IPS-20b (cell line): ENCODE data around the gene LINC00305.

ENCODE experiments used
- H3K27ac ChIP-seq: one replicate; pipeline ENCODE4 v1.5.1; 2013; ENCODE audit warnings: low read length
- H3K27me3 ChIP-seq: 2 replicates; pipeline ENCODE4 v1.6.1; 2013; ENCODE audit warnings: mild to moderate bottlenecking, low read length, inconsistent platforms; ENCODE audit not compliant: insufficient read depth
- H3K36me3 ChIP-seq: 2 replicates; pipeline ENCODE4 v1.6.1; 2013; ENCODE audit warnings: low read depth, mild to moderate bottlenecking, inconsistent platforms, low read length, moderate library complexity; ENCODE audit not compliant: insufficient read depth
- H3K4me1 ChIP-seq: 2 replicates; pipeline ENCODE4 v1.6.1; 2013; ENCODE audit warnings: mild to moderate bottlenecking, control low read depth, inconsistent platforms, low read length, moderate library complexity; ENCODE audit not compliant: insufficient read depth
- H3K4me3 ChIP-seq: 2 replicates; pipeline ENCODE4 v1.5.1; 2013; ENCODE audit warnings: mild to moderate bottlenecking, low read length, inconsistent platforms
- H3K9ac ChIP-seq: 2 replicates; pipeline ENCODE4 v1.6.1; 2013; ENCODE audit warnings: low read depth, mild to moderate bottlenecking, inconsistent platforms, low read length, moderate library complexity
- H3K9me3 ChIP-seq: 2 replicates; pipeline ENCODE4 v1.6.1; 2013; ENCODE audit warnings: mild to moderate bottlenecking, low read depth, low read length, inconsistent platforms; ENCODE audit not compliant: insufficient read depth

Gene LINC00305

DNA sequence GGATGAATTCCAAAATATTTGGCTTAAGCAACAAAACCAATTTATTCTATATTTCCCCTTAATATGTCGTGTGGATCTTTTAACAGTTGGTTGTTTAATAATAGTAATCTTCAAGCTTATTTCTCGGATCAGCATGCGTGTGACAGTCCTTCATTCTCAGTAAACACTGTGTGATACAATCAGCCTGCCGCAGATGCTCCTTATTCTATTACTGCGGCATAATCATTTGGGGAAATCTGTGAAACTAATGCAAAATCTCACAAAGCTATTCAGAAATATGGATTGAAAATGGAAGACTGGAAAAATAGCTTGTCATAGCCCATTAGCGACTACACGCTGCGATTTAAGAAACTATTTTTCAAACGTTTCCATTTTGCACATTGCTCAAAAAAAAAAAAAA is 36.9 kb downstream of the LINC00305 start:
- H3K9me3 ChIP-seq = no peaks in the 10 kb centered on the region
- H3K4me1 ChIP-seq = peaks cover 15% of the 10 kb centered on the region
- H3K27ac ChIP-seq = no peak overlapping the region
- H3K27me3 ChIP-seq = no peaks in the 10 kb centered on the region
- no peak overlapping the region for H3K9ac ChIP-seq
- no peak overlapping the region for H3K4me3 ChIP-seq
- no peaks in the 10 kb centered on the region for H3K36me3 ChIP-seq

DNA sequence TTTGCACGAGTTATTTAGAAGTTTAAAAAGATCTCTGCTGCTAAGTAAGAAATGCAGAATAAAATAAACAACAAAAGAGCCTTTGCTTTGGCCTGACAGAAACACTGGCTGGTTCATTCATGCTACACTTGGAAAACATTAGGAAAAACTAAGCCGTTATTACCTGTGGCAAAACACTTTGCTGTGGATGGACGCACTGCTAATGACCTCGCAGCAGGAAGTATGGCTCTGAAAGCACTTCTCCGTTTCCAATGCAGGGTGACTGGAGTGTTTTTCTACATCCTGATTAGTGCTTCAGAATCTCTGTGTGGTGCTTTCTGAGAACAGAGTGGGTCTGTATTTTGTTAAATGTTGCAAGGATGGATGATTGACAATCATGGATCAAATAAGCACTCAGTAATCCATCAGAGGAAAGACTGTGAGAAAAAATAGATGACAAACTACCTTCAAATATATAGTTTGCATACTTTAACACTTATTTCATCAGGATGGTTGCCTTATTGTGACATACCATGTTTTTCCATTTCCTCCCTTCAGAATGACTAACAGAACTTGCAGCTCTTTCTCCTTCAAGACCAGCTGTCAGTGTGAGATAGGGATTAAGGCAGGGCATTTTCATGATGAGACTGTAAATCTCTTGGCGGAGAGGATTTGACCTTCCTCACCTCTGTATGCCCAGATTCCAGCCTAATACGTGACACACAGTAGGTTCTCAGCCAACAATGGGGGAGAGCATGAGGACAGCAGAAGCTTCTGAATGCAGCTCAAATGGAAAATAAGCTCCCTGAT is 38.0 kb downstream of the LINC00305 start:
- Histone ChIP-seq H3K27me3 (no peaks in the 10 kb centered on the region), H3K36me3 (no peaks in the 10 kb centered on the region), H3K27ac (no peak overlapping the region), H3K4me1 (peaks cover 4% of the 10 kb centered on the region; the same call in 1 of the 2 replicates), H3K9ac (no peak overlapping the region), H3K9me3 (no peaks in the 10 kb centered on the region), H3K4me3 (no peak overlapping the region)

DNA sequence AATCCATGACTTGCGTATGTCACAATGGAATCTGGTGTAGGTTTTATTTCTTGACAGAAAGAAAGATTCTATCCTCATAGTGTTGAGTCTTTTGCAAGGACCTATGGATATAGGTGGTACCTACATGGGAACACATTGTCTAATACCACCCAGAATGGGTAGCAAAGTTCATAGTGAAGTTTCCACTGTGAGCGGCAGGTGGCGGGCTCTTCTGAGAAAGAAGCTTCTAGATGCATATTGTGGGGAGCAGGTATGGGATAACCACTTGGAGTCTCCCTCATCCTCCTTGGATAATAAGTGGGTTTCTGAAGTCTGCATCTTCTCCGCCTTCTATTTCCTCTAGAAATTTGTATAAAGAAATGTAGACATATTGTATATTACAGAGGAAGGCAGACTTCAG is 44.9 kb downstream of the LINC00305 start:
- H3K27me3 ChIP-seq = no peaks in the 10 kb centered on the region
- H3K4me3 ChIP-seq = no peak overlapping the region
- H3K27ac ChIP-seq = no peak overlapping the region
- H3K9me3 ChIP-seq = no peaks in the 10 kb centered on the region
- H3K9ac ChIP-seq = no peak overlapping the region
- no peaks in the 10 kb centered on the region for H3K4me1 ChIP-seq
- H3K36me3 ChIP-seq = no peaks in the 10 kb centered on the region

DNA sequence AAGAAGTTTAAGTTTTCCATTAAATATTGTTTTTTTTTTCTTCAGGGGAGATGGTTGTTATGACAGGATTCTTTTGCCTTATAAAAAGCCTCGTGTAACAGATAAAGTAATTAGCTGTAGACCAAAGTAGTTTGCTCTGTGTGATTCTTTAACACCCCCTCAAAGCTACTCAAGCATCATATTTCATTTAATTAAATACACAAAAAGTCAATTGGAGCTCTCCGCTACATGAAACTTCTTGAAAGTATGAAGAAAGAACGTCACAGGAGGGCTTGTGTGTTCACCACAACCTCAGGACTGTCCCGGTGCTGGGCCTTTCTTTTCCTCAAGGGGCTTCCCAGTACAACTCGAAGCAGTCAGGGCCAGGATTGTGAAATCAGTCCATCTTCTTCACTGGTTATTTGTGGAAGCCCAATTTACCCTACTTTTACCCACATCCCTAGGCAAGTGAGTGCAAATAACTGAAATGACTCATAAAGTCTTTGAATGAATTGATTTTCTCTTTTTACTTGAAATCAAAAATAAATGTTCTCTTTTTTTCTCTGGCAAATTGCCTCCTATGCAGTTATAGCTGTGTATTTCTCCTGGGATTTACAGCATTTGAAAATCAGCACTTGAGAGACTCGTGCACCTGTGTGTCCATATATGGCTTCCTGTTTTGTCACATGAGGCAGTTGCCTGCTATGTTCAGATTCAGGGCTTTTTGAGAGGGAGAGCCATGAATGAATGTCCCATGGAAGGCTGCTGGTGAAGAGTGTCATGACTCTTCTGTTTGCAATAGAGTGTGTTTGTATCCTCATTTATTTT is 48.6 kb downstream of the LINC00305 start:
- no peaks in the 10 kb centered on the region for H3K9me3 ChIP-seq
- H3K27me3 ChIP-seq = no peaks in the 10 kb centered on the region
- H3K4me1 ChIP-seq = no peaks in the 10 kb centered on the region
- no peak overlapping the region for H3K27ac ChIP-seq
- H3K36me3 ChIP-seq = no peaks in the 10 kb centered on the region
- no peak overlapping the region for H3K4me3 ChIP-seq
- no peak overlapping the region for H3K9ac ChIP-seq

DNA sequence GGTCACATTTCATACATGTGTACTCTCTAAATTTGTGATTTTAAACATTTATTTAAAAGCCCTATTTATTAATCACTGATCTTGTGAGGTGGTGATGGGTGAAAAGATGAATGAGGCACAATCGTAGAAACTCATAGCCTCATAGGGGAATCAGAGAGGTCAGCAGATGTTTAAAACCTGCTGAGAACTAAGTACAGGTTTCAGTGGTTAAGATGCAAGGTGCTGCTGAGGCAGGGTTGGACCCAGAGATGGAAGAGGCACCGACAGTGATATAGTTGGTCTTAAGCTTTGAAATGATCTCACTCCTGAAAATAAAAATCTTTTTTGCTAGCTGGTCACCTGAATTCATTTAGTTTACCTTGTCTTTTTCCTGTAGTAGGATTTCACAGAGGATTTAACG is 49.6 kb downstream of the LINC00305 start:
- Histone ChIP-seq H3K4me1 (peaks cover 2% of the 10 kb centered on the region; the same call in 1 of the 2 replicates), H3K9me3 (no peaks in the 10 kb centered on the region), H3K27ac (no peak overlapping the region), H3K4me3 (no peak overlapping the region), H3K36me3 (no peaks in the 10 kb centered on the region), H3K27me3 (no peaks in the 10 kb centered on the region), H3K9ac (no peak overlapping the region)

GRCh38 chr18:64097497-64097896 is 51.4 kb downstream of the LINC00305 start:
- Histone ChIP-seq H3K4me3 (no peak overlapping the region), H3K36me3 (no peaks in the 10 kb centered on the region), H3K9ac (no peak overlapping the region), H3K9me3 (no peaks in the 10 kb centered on the region), H3K27me3 (no peaks in the 10 kb centered on the region), H3K27ac (no peak overlapping the region), H3K4me1 (peaks cover 7% of the 10 kb centered on the region; the same call in 1 of the 2 replicates)

DNA sequence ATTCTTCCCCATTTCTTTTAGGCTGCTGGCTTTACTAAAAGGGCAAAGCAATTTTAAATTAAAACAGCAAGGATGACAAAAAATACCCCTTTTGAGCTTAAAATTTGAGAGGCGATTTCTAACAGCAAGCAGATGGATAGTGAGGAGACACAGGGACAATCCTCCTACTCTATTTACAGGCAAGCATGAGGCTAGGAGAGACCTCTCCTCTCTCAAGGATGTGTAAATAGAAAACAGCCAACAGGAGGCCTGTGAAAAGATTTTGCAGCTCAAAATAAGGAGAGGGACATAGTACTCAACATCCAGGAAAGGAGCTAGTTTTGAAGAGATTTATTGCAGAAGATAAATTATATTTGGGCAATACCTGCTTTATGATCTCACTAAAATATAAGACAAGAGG is 53.8 kb downstream of the LINC00305 start:
- no peaks in the 10 kb centered on the region for H3K27me3 ChIP-seq
- H3K4me3 ChIP-seq = no peak overlapping the region
- H3K27ac ChIP-seq = no peak overlapping the region
- peaks cover 7% of the 10 kb centered on the region; the same call in 1 of the 2 replicates for H3K4me1 ChIP-seq
- H3K36me3 ChIP-seq = no peaks in the 10 kb centered on the region
- H3K9ac ChIP-seq = no peak overlapping the region
- no peaks in the 10 kb centered on the region for H3K9me3 ChIP-seq

DNA sequence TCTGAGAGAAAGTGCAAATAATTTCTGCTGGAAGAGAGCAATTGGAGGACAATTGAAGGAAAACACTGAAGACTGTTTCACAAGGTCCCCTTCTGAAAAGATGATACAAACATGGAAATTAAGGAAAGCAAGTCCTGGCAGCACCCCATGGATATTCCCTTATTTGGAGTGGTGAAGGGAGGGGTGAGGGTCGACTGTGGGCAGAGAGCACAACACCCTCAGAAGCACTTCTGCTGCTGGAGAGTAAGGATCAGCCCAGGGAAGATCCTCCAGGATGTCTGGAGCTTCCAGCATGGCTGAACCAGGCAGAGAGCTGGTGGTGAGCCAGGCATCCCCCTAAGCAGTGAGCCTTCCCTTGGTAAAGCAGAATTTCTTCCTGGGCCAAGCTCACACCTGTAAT is 54.7 kb downstream of the LINC00305 start:
- Histone ChIP-seq H3K9me3 (no peaks in the 10 kb centered on the region), H3K27me3 (no peaks in the 10 kb centered on the region), H3K27ac (no peak overlapping the region), H3K4me1 (peaks cover 7% of the 10 kb centered on the region; the same call in 1 of the 2 replicates), H3K4me3 (no peak overlapping the region), H3K9ac (no peak overlapping the region), H3K36me3 (no peaks in the 10 kb centered on the region)

GRCh38 chr18:64091526-64091925 is 57.4 kb downstream of the LINC00305 start:
- Histone ChIP-seq H3K4me1 (peaks cover 7% of the 10 kb centered on the region; the same call in 1 of the 2 replicates), H3K27ac (no peak overlapping the region), H3K27me3 (no peaks in the 10 kb centered on the region), H3K4me3 (no peak overlapping the region), H3K9ac (no peak overlapping the region), H3K36me3 (no peaks in the 10 kb centered on the region), H3K9me3 (no peaks in the 10 kb centered on the region)

GRCh38 chr18:64090876-64091275 is 58.0 kb downstream of the LINC00305 start:
- Histone ChIP-seq H3K27me3 (no peaks in the 10 kb centered on the region), H3K9me3 (no peaks in the 10 kb centered on the region), H3K4me3 (no peak overlapping the region), H3K4me1 (peaks cover 7% of the 10 kb centered on the region; the same call in 1 of the 2 replicates), H3K9ac (no peak overlapping the region), H3K27ac (no peak overlapping the region), H3K36me3 (no peaks in the 10 kb centered on the region)

DNA sequence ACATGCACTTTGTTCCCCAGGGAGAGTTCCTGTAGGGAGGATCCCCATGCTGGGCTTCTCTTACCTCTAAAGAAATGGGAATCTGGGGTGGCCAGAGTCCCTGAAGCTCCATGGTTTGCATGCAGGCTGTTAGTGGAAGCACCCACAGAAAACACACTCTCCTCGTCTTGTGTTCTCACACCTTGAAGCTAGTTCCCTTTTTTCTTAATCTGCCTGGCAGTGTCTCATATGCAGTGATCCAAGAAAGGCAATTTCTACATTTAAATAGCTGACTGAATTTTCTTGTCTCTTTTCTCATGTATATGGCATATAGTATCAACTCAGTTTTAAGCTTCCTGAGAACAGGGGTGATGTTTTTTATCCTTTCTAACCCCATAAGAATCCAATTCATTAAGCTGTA is 65.0 kb downstream of the LINC00305 start:
- Histone ChIP-seq H3K9me3 (no peaks in the 10 kb centered on the region), H3K27me3 (no peaks in the 10 kb centered on the region)

GRCh38 chr18:64082513-64082912 is 66.4 kb downstream of the LINC00305 start:
- H3K27ac ChIP-seq = no peak overlapping the region
- no peak overlapping the region for H3K9ac ChIP-seq
- H3K9me3 ChIP-seq = no peaks in the 10 kb centered on the region
- H3K36me3 ChIP-seq = no peaks in the 10 kb centered on the region
- H3K27me3 ChIP-seq = no peaks in the 10 kb centered on the region
- no peak overlapping the region for H3K4me3 ChIP-seq
- peaks cover 16% of the 10 kb centered on the region; the same call in 1 of the 2 replicates for H3K4me1 ChIP-seq

More for the DNA sequence above, 65.0 kb downstream of the LINC00305 start:
- Histone ChIP-seq H3K36me3 (no peaks in the 10 kb centered on the region), H3K4me3 (no peak overlapping the region), H3K9ac (no peak overlapping the region), H3K27ac (no peak overlapping the region), H3K4me1 (peaks cover 16% of the 10 kb centered on the region; the same call in 1 of the 2 replicates)
